K562 treated with DMSO at 1 percent for 12 hours (cell line): ENCODE data around the gene BTF3L4. TPM values are rescaled to one million over a fixed set of nuclear protein-coding genes. Genes with fewer than 3 reads are reported as not detected.

Experiments
- total RNA-seq: library from RNA; unstranded; fragments of 300-600 nt; gene quantifications from 2 replicates; pipeline ENCODE4 v1.2.3, GENCODE V29; 2022; ENCODE audit not compliant: insufficient read depth

The BTF3L4 gene
- total RNA-seq = 28.7 and 44.2 TPM in 2 replicates

DNA sequence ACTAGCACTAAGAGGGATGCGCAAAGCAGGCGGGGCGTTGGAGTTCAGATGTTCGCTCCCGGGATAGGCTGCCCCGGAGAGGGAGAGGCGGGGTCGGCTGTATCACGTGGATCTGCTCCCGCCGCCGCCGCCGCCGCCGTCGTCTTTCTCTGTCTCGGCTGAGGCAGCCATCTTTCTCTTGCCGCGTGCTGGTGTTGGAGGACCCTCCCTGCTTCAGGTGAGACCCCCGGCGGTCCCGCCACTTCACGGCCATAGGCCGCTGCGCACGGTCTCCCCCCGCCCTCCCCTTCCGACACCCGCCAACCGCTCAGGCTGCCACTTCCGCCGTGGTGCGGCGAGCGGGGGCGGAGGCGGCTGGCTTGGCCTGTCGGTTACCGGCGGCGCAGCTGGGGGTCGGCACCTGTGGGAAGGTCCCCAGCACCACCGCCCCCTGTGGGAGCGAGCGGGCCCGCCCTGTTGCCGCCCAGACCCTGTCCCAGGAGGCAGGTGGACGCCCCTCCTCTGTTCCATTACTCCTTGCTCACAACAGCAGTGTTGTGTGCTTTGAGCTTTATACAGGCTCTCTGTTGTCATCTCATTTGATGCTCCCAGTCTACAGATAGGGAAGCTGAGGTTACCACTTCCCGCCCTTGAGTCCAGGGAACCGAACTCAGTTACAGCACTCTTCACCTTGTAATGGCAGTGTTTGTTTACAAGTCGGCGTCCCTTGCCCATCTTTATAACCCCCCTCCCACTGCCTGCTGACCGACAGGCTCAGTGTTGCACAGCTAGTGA is at the start of gene BTF3L4:
Gene BTF3L4, plus strand, starts transcription at position 133 of the 774 bp plus-strand sequence. CDS start 3,553 bp downstream, outside the sequence.

DNA sequence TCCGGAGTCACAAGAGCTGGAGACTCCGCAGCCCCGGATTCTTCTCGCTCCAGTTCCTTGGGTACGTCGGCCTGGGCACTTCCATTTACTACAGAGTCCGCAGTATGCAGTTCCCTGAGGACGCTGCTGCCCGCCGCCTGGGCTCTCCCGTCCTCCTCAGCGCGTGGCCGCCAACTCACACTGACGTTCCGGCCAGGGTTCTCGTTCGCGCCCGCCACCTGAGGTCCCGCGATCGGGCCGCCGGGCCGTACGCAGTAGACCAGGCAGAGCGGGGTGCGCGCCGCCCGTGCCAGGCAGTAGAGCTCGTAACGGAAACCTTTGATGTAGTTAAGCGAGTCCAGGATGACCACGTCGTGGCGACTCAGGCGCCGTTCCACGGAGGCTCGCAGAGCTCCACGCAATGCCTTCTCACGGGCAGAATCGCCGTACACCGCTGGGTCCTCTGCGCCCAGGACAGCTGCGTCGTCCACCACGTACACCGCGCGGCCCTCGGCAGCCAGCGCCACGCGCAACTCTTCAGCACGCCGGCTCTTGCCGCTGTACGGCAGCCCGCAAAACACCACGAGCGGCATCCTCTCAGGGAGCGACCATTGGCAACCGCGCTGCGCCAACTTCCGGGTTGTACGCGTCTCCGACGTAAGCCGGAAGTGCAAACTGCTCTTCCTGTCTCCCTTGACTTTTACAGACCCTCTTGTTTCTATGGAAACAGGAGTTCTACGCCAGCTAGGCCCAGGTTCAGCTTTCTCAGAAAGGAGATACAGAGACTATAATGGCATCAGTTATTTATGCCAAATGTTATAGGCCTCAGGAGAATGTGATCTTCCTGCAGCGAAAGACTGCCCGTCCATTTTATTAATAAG is 22.7 kb upstream of the BTF3L4 start, which contains the start of gene KTI12:
Gene KTI12, minus strand, starts transcription at position 621 of the 860 bp plus-strand sequence. Its CDS starts 49 bp downstream, at position 572.

DNA sequence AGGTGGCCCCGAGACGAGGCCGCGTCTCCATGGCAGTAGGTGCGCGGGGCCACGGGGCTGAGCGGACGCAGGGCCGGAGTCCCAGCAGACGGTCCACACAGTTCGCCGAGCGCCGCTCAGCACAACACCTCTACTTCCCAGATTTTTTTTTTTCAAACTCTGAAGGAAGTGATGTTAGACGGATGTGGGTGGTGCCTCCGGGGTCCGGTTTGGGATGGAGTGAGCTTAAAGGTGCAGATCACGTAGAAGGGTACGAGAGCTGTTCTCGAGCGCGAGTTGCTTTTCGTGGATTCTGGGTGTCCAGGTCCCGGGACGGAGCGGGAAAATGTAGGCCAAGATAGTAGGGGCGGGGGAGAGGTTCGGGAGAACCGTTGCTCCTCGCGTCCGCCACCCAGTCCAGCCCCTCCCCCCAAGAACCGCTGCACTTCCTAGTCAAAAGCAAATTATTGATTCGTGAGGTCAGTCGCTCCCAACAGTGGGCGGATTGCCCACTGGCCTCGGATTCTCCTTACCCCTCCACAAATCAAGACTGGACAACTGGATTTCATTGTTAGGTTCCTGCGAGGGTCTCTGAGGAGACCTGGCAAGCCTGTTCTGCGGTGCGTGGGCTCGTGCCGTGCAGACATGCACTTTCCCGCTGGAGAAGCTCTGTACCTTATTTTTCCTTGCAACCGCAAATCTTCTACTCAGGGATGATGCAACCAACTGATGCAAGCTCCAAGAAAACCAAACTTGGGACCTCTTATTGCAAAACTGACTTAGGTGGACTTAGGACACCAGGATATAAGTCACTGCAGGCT is 829 bp upstream of the BTF3L4 start, which contains the start of gene TXNDC12:
Gene TXNDC12, minus strand, starts transcription at position 126 of the 800 bp plus-strand sequence. Its CDS starts 95 bp downstream, at position 31.

Other genes with a start within 250 kb of the BTF3L4 start
- 124 and 225 TPM in 2 replicates for gene NRDC, start 177.6 kb upstream of the BTF3L4 start, total RNA-seq
- 0.89 and 3.2 TPM in 2 replicates for gene RAB3B, start 65.6 kb upstream of the BTF3L4 start, total RNA-seq
- gene KTI12, start 22.5 kb upstream of the BTF3L4 start, total RNA-seq = 28.9 and 33.9 TPM in 2 replicates
- gene TXNDC12, start 1.1 kb upstream of the BTF3L4 start, total RNA-seq = 68.5 and 110 TPM in 2 replicates
- gene ZFYVE9, start 85.8 kb downstream of the BTF3L4 start, total RNA-seq = 3.1 and 8.2 TPM in 2 replicates